Measurements from ENCODE around the gene AQP9. TPM values are rescaled to one million over a fixed set of nuclear protein-coding genes. Genes with fewer than 3 reads are reported as not detected.

AQP9 gene
- total RNA-seq, 4 donors from 2014 or later: 1.8 to 3.9 TPM; not detected in 2

- H3K9me3 ChIP-seq: no peaks in the 10 kb centered on the region
- TF ChIP-seq CTCF (IDR thresholded peaks at IDR 0.05) (no peak), EP300 (IDR thresholded peaks at IDR 0.05) (no peak), POLR2A (IDR thresholded peaks at IDR 0.05) (no peak)
- 69 to 72% methylated on average over 4 of the region's 4 CpGs for WGBS, 2 donors
Observed at GRCh38 chr15:58175955-58176354, 37.8 kb downstream of the AQP9 start.

GRCh38 chr15:58178668-58179067 lies 40.5 kb downstream of the AQP9 start:
- H3K4me1 ChIP-seq: no peaks in the 10 kb centered on the region
- 48 to 63% methylated on average over 1 of the region's 1 CpG for WGBS, 2 donors
- H3K27ac ChIP-seq: no peak overlapping the region
- H3K36me3 ChIP-seq: no peaks in the 10 kb centered on the region
- H3K9me3 ChIP-seq: no peaks in the 10 kb centered on the region
- TF ChIP-seq POLR2A (IDR thresholded peaks at IDR 0.05): no peak
- no peak for TF ChIP-seq CTCF (IDR thresholded peaks at IDR 0.05)
- no peak for TF ChIP-seq EP300 (IDR thresholded peaks at IDR 0.05)
- no peak for DNase-seq (ENCODE audit: low spot score in 2 of 2)
- H3K4me3 ChIP-seq: no peak overlapping the region
- H3K27me3 ChIP-seq: peaks cover 0 to 2% of the 10 kb centered on the region in 2 donors

More at GRCh38 chr15:58175955-58176354, 37.8 kb downstream of the AQP9 start:
- DNase-seq (ENCODE audit: low spot score in 2 of 2): no peak
- Histone ChIP-seq H3K4me1 (no peaks in the 10 kb centered on the region), H3K4me3 (no peak overlapping the region), H3K27me3 (peaks cover 0 to 4% of the 10 kb centered on the region in 2 donors), H3K27ac (no peak overlapping the region), H3K36me3 (no peaks in the 10 kb centered on the region)

GRCh38 chr15:58179206-58179605 lies 41.0 kb downstream of the AQP9 start:
- Histone ChIP-seq H3K27me3 (no peaks in the 10 kb centered on the region), H3K4me1 (no peaks in the 10 kb centered on the region), H3K36me3 (no peaks in the 10 kb centered on the region), H3K27ac (no peak overlapping the region), H3K4me3 (no peak overlapping the region), H3K9me3 (no peaks in the 10 kb centered on the region)
- WGBS, 2 donors: 94% methylated on average over 7 of the region's 7 CpGs
- TF ChIP-seq CTCF (IDR thresholded peaks at IDR 0.05): no peak
- TF ChIP-seq EP300 (IDR thresholded peaks at IDR 0.05): no peak
- no peak for TF ChIP-seq POLR2A (IDR thresholded peaks at IDR 0.05)
- no peak for DNase-seq (ENCODE audit: low spot score in 2 of 2)

GRCh38 chr15:58179741-58180381 lies 41.7 kb downstream of the AQP9 start:
- no peaks in the 10 kb centered on the region for H3K4me1 ChIP-seq
- no peak overlapping the region for H3K4me3 ChIP-seq
- no peak for DNase-seq (ENCODE audit: low spot score in 2 of 2)
- H3K27me3 ChIP-seq: no peaks in the 10 kb centered on the region
- 67 to 78% methylated on average over 8 of the region's 8 CpGs for WGBS, 2 donors
- no peak for TF ChIP-seq POLR2A (IDR thresholded peaks at IDR 0.05)
- TF ChIP-seq EP300 (IDR thresholded peaks at IDR 0.05): no peak
- no peak for TF ChIP-seq CTCF (IDR thresholded peaks at IDR 0.05)
- no peaks in the 10 kb centered on the region for H3K9me3 ChIP-seq
- H3K27ac ChIP-seq: no peak overlapping the region
- no peaks in the 10 kb centered on the region for H3K36me3 ChIP-seq

- Histone ChIP-seq H3K9me3 (no peaks in the 10 kb centered on the region), H3K4me3 (no peak overlapping the region), H3K27me3 (no peaks in the 10 kb centered on the region), H3K4me1 (no peaks in the 10 kb centered on the region), H3K36me3 (no peaks in the 10 kb centered on the region), H3K27ac (no peak overlapping the region)
- no peak for TF ChIP-seq EP300 (IDR thresholded peaks at IDR 0.05)
- no peak for TF ChIP-seq POLR2A (IDR thresholded peaks at IDR 0.05)
- TF ChIP-seq CTCF (IDR thresholded peaks at IDR 0.05): peak; percentile 37 to 53 (median 49)
- 18 to 19% methylated on average over 8 to 9 of the region's 9 CpGs for WGBS, 2 donors
- DNase-seq (ENCODE audit: low spot score in 2 of 2): no peak
Observed at GRCh38 chr15:58182460-58183163, 44.4 kb downstream of the AQP9 start.

All from tibial nerve (tissue), 4 donors.